Natural killer cell treated with Interleukin-12 subunit alpha and Interleukin-12 subunit beta and Interleukin-15 and Interleukin-18, amount 100 ng/mL, for 72 hours (primary cell): Measurements from ENCODE around the gene COPS4. TPM values are rescaled to one million over a fixed set of nuclear protein-coding genes. Genes with fewer than 3 reads are reported as not detected.
"Not testable (repeated sequence)": the region's sequence is repeated elsewhere in the genome, so short reads cannot be mapped to it uniquely, and the experiment has no call there.

Source experiments
- ATAC-seq, 2 donors: fragments of 150-1000 bp; cut with Tn5 transposase in 1 of 2; sonication (Bioruptor Pico), chemical (Tn5 transposase) in 1 of 2; 2 replicates each; pipeline ENCODE4 v1.10.0; 2021
- DNase-seq: peaks from one replicate; pipeline ENCODE4 v3.0.0; 2022; ENCODE audit warnings: low spot score
- H3K27ac Mint-ChIP-seq, 2 donors: 1 replicate in 1 of 2; 2 replicates in 1 of 2; pipeline ENCODE4 v1.8.0; 2022; ENCODE audit warnings: mixed read lengths in 2 of 2, mild to moderate bottlenecking in 1 of 2, moderate library complexity in 1 of 2
- H3K27me3 Mint-ChIP-seq, 2 donors: 1 replicate in 1 of 2; 2 replicates in 1 of 2; pipeline ENCODE4 v1.8.0; 2022; ENCODE audit warnings: mixed read lengths in 2 of 2
- H3K36me3 Mint-ChIP-seq: one replicate; pipeline ENCODE4 v1.8.0; 2022; ENCODE audit warnings: mixed read lengths
- H3K4me1 Mint-ChIP-seq, 2 donors: 1 replicate in 1 of 2; 2 replicates in 1 of 2; pipeline ENCODE4 v1.8.0; 2022; ENCODE audit warnings: low read depth in 2 of 2, mixed read lengths in 2 of 2, mild to moderate bottlenecking in 1 of 2
- H3K4me3 Mint-ChIP-seq: one replicate; pipeline ENCODE4 v1.8.0; 2022; ENCODE audit warnings: mixed read lengths
- H3K9me3 Mint-ChIP-seq: 2 replicates; pipeline ENCODE4 v1.8.0; 2022; ENCODE audit warnings: mixed read lengths
- total RNA-seq, 2 donors: library from RNA; stranded (reverse); gene quantifications; one replicate each; pipeline ENCODE4 v1.2.3, GENCODE V29; 2022

Gene COPS4
- total RNA-seq, 2 donors from 2014 or later, result 28.2 to 35.6 TPM

DNA sequence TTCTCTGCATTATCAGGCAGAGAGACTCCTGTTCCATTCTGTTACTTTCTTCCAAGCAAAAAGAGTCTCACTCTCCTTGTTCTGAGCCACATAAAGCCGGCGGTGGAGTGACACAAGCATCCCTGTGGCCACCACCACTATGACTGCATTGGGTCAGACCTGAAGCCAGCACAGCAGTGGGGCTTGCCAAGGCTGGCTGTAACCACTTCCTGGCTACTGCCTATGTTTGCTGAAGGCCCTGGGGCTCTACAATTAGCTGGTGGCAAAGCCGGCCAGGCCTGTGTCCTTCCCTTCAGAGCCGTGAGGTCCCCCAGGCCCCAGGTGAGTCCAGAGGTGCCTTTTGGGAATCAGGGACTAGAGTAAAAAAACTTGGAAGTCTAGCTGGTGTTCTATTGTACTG, 47.8 kb downstream of the COPS4 start:
- Mint-ChIP-seq H3K4me3 (peak overlapping the region; percentile 37), H3K27ac (peak overlapping the region; percentile 73 to 95), H3K9me3 (no peaks in the 10 kb centered on the region), H3K27me3 (no peaks in the 10 kb centered on the region), H3K4me1 (peaks cover 37 to 46% of the 10 kb centered on the region in 2 donors), H3K36me3 (no peaks in the 10 kb centered on the region)
- ATAC-seq, result peak; percentile 93 to 94
- peak; percentile 86 for DNase-seq

DNA sequence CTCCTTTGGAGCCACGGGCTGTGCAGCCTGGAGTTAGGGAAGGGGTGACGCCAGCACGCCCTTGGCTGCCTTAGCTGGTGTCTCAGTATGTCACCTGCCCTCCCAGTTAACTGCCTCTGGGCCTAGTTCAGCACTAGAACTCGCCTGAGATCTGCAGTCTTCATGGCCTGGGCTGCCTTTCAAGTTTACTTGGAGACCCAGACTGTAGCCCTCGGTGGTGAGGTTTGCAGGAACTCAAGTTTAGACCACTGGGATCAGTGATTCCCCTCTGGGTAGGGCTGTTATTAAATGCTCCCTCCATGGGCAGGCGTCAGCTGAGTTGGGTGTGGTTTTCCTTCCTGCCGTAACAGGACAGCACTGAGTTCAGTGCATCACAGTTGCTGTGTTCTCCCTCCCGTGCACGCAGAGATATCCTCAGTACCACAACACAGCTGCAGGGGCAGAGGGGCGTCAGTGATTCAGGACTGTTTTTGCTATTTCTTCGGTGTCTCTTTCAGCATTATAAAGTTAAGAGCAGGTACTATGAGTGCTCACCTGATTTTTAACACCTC, 49.0 kb downstream of the COPS4 start:
- Mint-ChIP-seq H3K4me3 (peak overlapping the region; percentile 16), H3K27me3 (no peaks in the 10 kb centered on the region), H3K27ac (peak overlapping the region; percentile 73 to 95), H3K36me3 (peaks cover 2% of the 10 kb centered on the region), H3K4me1 (peaks cover 40 to 48% of the 10 kb centered on the region in 2 donors), H3K9me3 (no peaks in the 10 kb centered on the region)
- peak; percentile 68 for DNase-seq
- peak; percentile 84 to 85 for ATAC-seq

DNA sequence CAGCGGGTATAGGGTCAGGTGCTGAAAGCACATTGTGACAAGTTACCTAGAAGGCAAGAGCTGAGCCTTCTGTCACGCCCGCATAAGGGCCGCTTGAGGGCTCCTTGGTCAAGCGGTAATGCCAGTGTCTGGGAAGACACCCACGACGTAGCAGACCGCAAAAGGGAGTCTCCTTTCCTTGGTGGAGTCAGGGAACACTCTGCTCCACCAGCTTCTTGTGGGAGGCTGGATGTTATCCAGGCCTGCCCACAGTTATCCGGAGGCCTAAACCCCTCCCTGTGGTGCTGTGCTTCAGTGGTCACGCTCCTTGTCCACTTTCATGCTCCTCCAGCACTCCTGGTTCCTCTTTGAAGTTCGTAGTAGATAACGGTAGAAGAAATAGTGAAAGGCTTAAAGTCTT, 50.0 kb downstream of the COPS4 start:
- not testable (repeated sequence) for DNase-seq, H3K9me3 Mint-ChIP-seq, ATAC-seq, H3K36me3 Mint-ChIP-seq, H3K4me3 Mint-ChIP-seq, H3K27me3 Mint-ChIP-seq
- Mint-ChIP-seq H3K4me1 (peaks cover 44 to 50% of the 10 kb centered on the region in 2 donors), H3K27ac (peak overlapping the region; percentile 79 to 90)

DNA sequence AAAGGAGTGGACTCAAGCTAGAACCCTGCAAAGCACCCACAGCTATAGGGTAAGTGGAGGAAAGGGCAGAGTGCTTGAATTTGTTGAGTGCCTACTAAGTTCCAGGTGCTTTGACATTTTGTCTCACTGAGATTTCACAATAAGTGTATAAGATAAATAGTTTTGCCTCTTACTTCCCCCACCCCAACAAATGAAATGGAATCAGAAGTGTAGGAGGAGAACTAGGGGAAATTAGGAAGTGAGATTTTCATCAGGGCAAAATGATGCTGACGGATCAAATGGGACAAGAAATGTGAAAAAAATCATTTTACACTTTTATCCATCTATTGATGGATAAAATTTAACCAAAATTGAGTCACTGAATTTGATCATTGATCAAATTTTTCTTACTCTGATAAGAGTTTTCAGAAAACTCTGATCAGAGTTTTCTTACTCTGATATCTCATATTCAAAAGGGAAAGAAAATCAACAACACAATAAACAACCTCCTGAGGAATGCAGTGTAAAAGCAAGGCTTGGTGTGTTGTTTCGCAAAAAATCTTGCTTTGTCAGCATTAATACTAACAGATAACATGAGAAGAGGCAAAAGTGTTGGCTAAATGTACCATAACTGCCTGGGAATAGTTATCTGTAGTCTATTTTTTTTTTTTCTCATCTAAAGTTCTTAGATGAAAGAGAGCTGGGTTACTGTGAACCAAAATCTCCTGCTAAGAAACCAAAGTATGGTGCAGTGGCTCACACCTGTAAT, 54.6 kb downstream of the COPS4 start:
- Mint-ChIP-seq H3K36me3 (peaks cover 15% of the 10 kb centered on the region), H3K9me3 (no peaks in the 10 kb centered on the region), H3K4me3 (no peak overlapping the region), H3K27ac (peak overlapping the region; percentile 63 to 64), H3K27me3 (no peaks in the 10 kb centered on the region), H3K4me1 (peaks cover 35 to 36% of the 10 kb centered on the region in 2 donors)
- DNase-seq (no peak), ATAC-seq (no peak)

DNA sequence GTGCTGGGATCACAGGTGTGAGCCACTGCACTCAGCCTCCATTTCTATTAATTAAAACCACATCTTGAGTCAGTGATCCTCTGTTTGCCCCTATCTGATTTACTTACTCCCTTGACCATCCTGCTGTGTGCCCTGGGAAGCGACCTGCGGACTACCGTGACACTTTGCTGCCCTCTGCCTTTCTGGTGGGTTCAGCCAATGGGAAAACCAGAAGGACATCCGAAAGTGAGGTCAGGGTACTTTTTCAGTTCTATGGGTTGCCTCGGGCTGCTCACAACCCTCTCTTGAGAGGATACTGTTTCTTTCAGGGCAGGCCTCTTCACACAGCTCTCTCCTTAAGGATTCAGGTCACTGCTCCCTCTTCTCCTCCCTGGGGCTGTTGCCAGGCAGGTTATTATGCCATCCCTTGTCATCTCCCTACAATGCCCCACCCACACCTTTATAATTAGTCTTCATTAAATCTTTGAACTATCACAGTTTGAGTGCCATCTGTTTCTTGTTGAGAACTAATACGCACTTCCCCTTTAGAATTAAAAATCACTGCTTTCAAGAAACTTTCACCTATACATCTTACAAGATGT, 58.2 kb downstream of the COPS4 start:
- peak overlapping the region; percentile 95 to 96 for H3K27ac Mint-ChIP-seq
- H3K9me3 Mint-ChIP-seq, result no peaks in the 10 kb centered on the region
- DNase-seq, result no peak
- H3K27me3 Mint-ChIP-seq, result no peaks in the 10 kb centered on the region
- no peak for ATAC-seq
- H3K36me3 Mint-ChIP-seq, result peaks cover 25% of the 10 kb centered on the region
- no peak overlapping the region for H3K4me3 Mint-ChIP-seq
- peaks cover 56 to 57% of the 10 kb centered on the region in 2 donors for H3K4me1 Mint-ChIP-seq

DNA sequence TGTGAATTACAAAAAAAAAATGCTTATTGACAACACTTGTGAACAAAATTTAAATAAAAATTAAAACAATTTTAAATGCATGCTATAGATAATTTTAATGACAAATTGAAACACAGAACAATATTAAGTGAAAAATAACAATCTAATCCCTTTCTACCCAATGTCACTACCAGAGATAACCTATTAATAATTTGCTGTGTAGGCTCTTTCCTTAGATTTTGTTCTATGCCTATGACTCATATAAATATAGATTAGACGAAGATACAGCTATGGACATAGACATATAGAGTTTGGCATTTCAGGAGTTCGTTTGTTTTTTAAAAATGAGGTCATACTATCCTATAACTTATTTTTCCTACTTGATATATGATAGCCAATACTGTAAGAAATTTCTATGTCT, 61.4 kb downstream of the COPS4 start:
- peak overlapping the region; percentile 71 for H3K4me3 Mint-ChIP-seq
- H3K4me1 Mint-ChIP-seq, result peaks cover 60 to 69% of the 10 kb centered on the region in 2 donors
- DNase-seq (no peak), ATAC-seq (no peak)
- peak overlapping the region; percentile 95 to 96 for H3K27ac Mint-ChIP-seq
- no peaks in the 10 kb centered on the region for H3K27me3 Mint-ChIP-seq
- no peaks in the 10 kb centered on the region for H3K9me3 Mint-ChIP-seq
- peaks cover 26% of the 10 kb centered on the region for H3K36me3 Mint-ChIP-seq

DNA sequence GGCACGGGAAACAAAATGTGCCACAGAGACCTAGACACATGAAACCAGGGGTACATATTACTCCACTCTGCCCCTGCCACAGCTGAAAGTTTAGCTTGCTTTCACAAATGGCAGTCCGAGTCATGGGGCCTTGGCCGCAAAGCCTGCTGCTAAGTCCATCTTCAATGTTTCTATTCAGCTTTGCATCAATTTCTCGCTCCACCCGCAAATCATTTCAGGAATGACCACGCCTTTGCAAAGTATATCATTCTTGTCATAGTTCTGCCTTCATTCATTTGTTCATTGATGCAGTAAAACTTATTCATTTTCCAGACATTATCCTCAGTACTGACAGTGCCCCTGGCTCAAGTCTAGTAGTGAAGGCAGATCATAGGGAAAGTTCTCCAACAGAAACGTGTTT, 70.0 kb downstream of the COPS4 start:
- H3K27ac Mint-ChIP-seq, result peak overlapping the region; percentile 95 to 96

DNA sequence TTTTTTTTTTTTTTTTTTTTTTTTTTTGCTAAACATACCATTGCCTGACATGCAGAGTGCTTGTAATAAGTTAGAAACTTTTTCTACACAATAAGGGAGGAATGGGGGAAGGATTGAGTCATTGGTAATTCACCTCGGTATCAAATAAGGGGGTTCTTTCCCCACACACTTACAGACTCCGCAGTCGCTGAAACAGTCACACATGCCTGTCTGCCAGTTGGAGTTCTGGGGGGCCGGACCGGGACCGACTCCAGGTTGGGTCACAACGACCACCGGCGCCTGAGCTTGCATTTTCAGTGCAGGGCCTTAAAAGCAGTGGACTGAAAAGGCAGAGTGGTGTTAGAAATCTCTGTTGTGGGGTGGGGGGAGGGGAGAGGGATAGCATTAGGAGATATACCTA, 72.6 kb downstream of the COPS4 start:
- no peaks in the 10 kb centered on the region for H3K9me3 Mint-ChIP-seq
- H3K4me3 Mint-ChIP-seq, result peak overlapping the region; percentile 95
- H3K27me3 Mint-ChIP-seq, result no peaks in the 10 kb centered on the region
- peaks cover 8% of the 10 kb centered on the region for H3K36me3 Mint-ChIP-seq
- peak in 1 of 2 donors; percentile 41 for ATAC-seq
- peak overlapping the region; percentile 95 to 96 for H3K27ac Mint-ChIP-seq
- no peak for DNase-seq
- H3K4me1 Mint-ChIP-seq, result peaks cover 52 to 57% of the 10 kb centered on the region in 2 donors

More for the DNA sequence above, 70.0 kb downstream of the COPS4 start:
- H3K4me3 Mint-ChIP-seq, result peak overlapping the region; percentile 61
- no peaks in the 10 kb centered on the region for H3K9me3 Mint-ChIP-seq
- DNase-seq (no peak), ATAC-seq (no peak)
- peaks cover 59 to 61% of the 10 kb centered on the region in 2 donors for H3K4me1 Mint-ChIP-seq
- no peaks in the 10 kb centered on the region for H3K27me3 Mint-ChIP-seq
- H3K36me3 Mint-ChIP-seq, result peaks cover 22% of the 10 kb centered on the region

DNA sequence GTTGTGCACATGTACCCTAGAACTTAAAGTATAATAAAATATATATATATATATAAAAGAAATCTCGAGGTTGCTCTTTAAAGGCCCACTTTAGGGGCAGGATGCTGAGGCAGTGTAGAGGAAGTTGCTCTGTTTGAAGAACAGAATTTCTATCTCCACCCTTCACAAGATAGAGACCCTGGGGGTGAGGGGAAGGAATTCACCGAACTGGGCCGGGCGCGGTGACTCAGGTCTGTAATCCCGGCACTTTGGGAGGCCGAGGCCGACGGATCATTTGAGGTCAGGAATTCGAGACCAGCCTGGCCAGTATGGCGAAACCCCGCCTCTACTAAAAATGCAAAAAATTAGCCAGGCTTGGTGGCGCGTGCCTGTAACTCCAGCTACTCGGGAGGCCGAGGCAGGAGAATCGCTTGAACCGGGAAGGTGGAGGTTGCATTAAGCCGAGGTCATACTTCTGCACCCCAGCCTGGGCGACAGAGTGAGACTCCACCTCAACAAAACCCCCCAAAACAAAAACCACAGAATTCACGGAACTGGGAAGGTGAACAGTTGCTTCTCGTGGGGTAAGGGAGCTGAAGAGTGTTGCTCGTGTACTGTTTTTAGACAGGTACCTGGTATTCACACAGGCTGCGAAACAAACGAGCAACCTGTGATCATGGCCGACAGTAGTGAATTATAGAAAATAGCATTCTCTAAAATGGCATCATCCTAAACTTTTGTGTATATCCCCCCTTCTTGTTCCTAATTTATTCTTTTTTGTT, 73.3 kb downstream of the COPS4 start:
- peaks cover 55 to 62% of the 10 kb centered on the region in 2 donors for H3K4me1 Mint-ChIP-seq
- H3K27ac Mint-ChIP-seq, result peak overlapping the region; percentile 95 to 96
- H3K9me3 Mint-ChIP-seq, result no peaks in the 10 kb centered on the region

DNA sequence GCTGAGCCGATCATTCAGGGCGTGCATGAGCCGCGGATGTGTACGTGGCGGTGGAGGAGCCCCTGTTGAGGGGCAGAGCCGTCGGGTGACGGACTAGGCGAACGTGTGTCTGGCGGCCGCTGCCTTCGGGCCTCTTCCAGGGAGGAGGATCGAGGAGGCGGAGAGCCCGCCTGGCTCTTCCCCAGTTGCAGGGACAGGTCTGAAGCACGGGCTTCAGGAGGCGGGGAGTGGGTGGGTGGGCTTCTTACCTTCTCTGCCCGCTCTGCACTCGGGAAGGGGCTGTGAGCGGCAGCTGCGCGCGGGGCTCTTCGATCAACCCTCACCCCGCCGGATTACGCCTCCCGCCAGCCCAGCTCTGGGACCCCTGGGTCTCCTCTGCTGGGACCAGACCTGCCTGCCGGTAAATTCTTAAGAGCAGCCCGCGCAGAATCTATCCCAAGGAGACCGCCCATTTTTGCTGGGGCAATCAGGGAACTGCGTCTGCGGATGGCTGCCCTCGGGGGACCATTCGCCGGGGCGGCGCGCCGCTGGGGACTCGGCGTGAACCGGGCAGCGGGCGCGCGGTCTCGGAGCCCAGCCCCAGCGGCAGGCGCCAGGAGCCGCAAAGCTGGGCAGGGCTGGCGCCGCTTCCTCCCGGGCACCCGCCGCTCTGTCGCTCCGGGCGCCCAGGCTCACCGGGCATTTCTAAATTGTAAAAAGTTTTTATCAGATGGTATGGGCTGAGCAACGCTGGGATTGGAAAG, 74.7 kb downstream of the COPS4 start:
- Mint-ChIP-seq H3K27ac (peak overlapping the region; percentile 95 to 96), H3K36me3 (peaks cover 7% of the 10 kb centered on the region), H3K4me1 (peaks cover 53 to 69% of the 10 kb centered on the region in 2 donors)

More for the DNA sequence above, 73.3 kb downstream of the COPS4 start:
- Mint-ChIP-seq H3K27me3 (no peaks in the 10 kb centered on the region), H3K36me3 (peaks cover 7% of the 10 kb centered on the region), H3K4me3 (peak overlapping the region; percentile 95)
- ATAC-seq (no peak), DNase-seq (no peak)

DNA sequence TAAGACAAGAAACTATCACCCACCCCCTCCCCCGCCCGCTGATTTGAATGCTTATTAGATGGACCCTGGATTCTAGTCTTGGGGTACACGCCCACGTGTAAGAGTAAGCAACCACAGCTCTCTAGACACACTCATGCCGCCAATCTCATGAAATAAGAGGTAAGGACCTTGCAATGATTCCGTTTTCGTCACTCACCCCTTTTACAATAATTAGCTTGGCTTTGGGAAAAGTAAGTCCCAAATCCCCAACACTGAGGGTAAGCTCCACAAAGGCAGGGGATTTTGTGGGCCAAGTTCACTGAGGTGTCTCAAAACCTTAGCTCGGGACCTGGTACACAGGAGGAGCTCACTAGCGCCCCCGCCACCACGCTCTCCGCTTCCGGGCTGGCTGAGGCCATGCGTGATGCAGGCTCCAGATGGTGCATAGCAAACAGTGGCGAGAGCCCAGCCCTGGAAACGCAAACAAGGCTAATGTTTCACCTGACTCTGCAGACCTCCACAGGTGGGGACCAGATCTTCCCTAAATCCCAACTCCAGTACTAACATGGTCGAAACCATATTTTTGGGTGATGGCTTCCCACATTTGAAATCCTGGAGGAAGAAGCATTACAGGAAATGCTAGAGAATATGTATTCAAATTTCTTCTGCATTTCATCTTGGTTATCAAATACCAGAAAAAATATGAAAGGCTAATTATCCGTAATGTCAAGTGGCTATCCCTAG, 75.4 kb downstream of the COPS4 start:
- peak overlapping the region; percentile 95 for H3K4me3 Mint-ChIP-seq
- H3K27ac Mint-ChIP-seq, result peak overlapping the region; percentile 95 to 96
- peak; percentile 88 for ATAC-seq
- H3K36me3 Mint-ChIP-seq, result peaks cover 3% of the 10 kb centered on the region
- H3K9me3 Mint-ChIP-seq, result no peaks in the 10 kb centered on the region
- H3K4me1 Mint-ChIP-seq, result peaks cover 51 to 69% of the 10 kb centered on the region in 2 donors
- no peaks in the 10 kb centered on the region for H3K27me3 Mint-ChIP-seq
- peak; percentile 94 for DNase-seq

More for the DNA sequence above, 74.7 kb downstream of the COPS4 start:
- Mint-ChIP-seq H3K9me3 (no peaks in the 10 kb centered on the region), H3K4me3 (peak overlapping the region; percentile 95), H3K27me3 (no peaks in the 10 kb centered on the region)
- ATAC-seq (peak; percentile 75 to 78), DNase-seq (peak; percentile 75)

DNA sequence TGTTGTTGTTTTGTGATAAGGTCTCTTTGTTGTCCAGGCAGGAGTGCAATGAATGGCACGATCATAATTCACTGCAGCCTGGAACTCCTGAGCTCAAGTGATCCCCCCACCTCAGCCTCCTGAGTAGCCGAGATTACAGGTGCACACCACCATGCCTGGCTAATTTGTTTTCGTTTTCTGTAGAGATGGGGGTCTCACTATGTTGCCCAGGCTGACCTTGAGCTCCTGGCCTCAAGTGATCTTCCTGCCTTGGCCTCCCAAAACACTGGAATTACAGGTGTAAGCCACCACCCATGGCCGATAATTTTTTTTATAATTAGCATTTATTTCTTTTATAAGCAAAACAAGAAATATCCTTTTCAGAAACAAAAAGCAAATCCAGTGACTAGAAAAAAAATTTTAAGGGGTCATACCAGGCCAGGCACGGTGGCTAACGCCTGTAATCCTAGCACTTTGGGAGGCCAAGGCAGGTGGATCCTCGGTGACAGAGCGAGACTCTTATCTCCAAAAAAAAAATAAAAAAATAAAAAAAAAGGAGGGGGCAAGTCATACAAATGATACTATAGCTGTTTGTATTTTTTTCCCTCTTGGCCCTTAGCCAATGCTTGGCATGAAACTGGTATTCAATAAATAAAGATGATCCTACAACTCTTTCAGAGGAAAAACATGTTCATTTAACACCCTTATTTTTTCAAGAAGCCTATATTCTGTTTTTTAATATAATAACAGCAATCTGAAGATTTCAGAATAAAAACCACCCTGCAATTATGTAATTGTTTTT, 76.2 kb downstream of the COPS4 start:
- no peaks in the 10 kb centered on the region for H3K9me3 Mint-ChIP-seq
- H3K27ac Mint-ChIP-seq, result peak overlapping the region; percentile 95 to 96
- peaks cover 51 to 69% of the 10 kb centered on the region in 2 donors for H3K4me1 Mint-ChIP-seq
- DNase-seq (no peak), ATAC-seq (no peak)
- peak overlapping the region; percentile 95 for H3K4me3 Mint-ChIP-seq
- no peaks in the 10 kb centered on the region for H3K27me3 Mint-ChIP-seq
- H3K36me3 Mint-ChIP-seq, result no peaks in the 10 kb centered on the region
